CD4-positive, alpha-beta T cell (primary cell): ENCODE data around the gene AKAP7. TPM values are rescaled to one million over a fixed set of nuclear protein-coding genes. Genes with fewer than 3 reads are reported as not detected.

Experiments used
- ATAC-seq: fragments of 200-7000 bp; cut with Tn5 transposase; one replicate; pipeline ENCODE4 v1.10.0; 2022; ENCODE audit warnings: mild to moderate bottlenecking; ENCODE audit not compliant: poor library complexity
- CTCF ChIA-PET: fragments of 350-600 bp; sonication (Branson Sonifier 250); formaldehyde crosslinking; loops from one replicate; lab custom pipeline; 2021; ENCODE audit warnings: antibody characterized with exemption, inconsistent platforms; lab: Charles Lee
- POLR2A ChIA-PET: fragments of 350-600 bp; sonication (Branson Sonifier 250); formaldehyde crosslinking; loops from one replicate; lab custom pipeline; 2021; ENCODE audit warnings: antibody characterized with exemption, inconsistent platforms; lab: Charles Lee
- DNase-seq, 14 experiments: peaks; one replicate each; pipeline ENCODE4 v3.0.0-alpha.2; 2013 to 2020; ENCODE audit warnings: mixed read lengths in 2 of 14
- H3K27ac ChIP-seq, 2 donors: one replicate each; pipeline versions ENCODE4 v1.5.1 to v1.7.0; 2013; ENCODE audit warnings: low read length in 2 of 2, low read depth in 1 of 2, mild to moderate bottlenecking in 1 of 2
- H3K27me3 ChIP-seq, 2 experiments: 1 replicate in 1 of 2; 2 replicates in 1 of 2; pipeline versions ENCODE4 v1.6.1 to v1.7.0; 2013; ENCODE audit warnings: low read length in 2 of 2, control low read depth in 1 of 2, mild to moderate bottlenecking in 1 of 2, moderate library complexity in 1 of 2; ENCODE audit not compliant: insufficient read depth in 2 of 2, control insufficient read depth in 1 of 2
- H3K36me3 ChIP-seq: one replicate; pipeline ENCODE4 v1.6.1; 2013; ENCODE audit warnings: low read length, control low read depth; ENCODE audit not compliant: insufficient read depth
- H3K4me1 ChIP-seq: one replicate; pipeline ENCODE4 v1.6.1; 2013; ENCODE audit warnings: low read length, control low read depth; ENCODE audit not compliant: insufficient read depth
- H3K4me3 ChIP-seq: one replicate; pipeline ENCODE4 v1.5.1; 2013; ENCODE audit warnings: mild to moderate bottlenecking, low read length, moderate library complexity
- H3K9me3 ChIP-seq, 2 experiments: 1 replicate in 1 of 2; 2 replicates in 1 of 2; pipeline versions ENCODE4 v1.6.1 to v1.7.0; 2013; ENCODE audit warnings: low read length in 2 of 2, mild to moderate bottlenecking in 2 of 2, control low read depth in 1 of 2, moderate library complexity in 1 of 2; ENCODE audit not compliant: control insufficient read depth in 1 of 2, insufficient read depth in 1 of 2
- H3K27ac Mint-ChIP-seq: one replicate; pipeline ENCODE4 v1.8.0; 2020; ENCODE audit warnings: mixed read lengths
- H3K27me3 Mint-ChIP-seq: one replicate; pipeline ENCODE4 v1.8.0; 2021; ENCODE audit warnings: mixed read lengths
- H3K36me3 Mint-ChIP-seq: one replicate; pipeline ENCODE4 v1.8.0; 2021; ENCODE audit warnings: low read depth, mixed read lengths
- H3K4me1 Mint-ChIP-seq: one replicate; pipeline ENCODE4 v1.8.0; 2021; ENCODE audit warnings: low read depth, mixed read lengths
- H3K4me3 Mint-ChIP-seq: one replicate; pipeline ENCODE4 v1.8.0; 2020; ENCODE audit warnings: mild to moderate bottlenecking, mixed read lengths
- H3K9me3 Mint-ChIP-seq: one replicate; pipeline ENCODE4 v1.8.0; 2020; ENCODE audit warnings: mixed read lengths
- intact Hi-C, 2 experiments: fragments of 100-400 bp; cut with DNase I in 1 of 2; cut with micrococcal nuclease in 1 of 2; formaldehyde crosslinking; loops; one replicate each; pipeline versions ENCODE4 v1.15.1 to v1.9.0; 2023 to 2025; cut with DNase I, micrococcal nuclease
- total RNA-seq, 174 experiments: library from RNA in 2 of 174; stranded (reverse) in 2 of 174; gene quantifications; one replicate each; pipeline ENCODE4 v1.2.3 and lab custom pipeline; 2021 to 2026
- TF ChIP-seq, protein P1 (sequence below): fragments of 200-600 bp; IDR thresholded peaks from one replicate; pipeline ENCODE4 v1.8.0; 2022; ENCODE audit warnings: antibody characterized with exemption, mild to moderate bottlenecking

Gene AKAP7
- total RNA-seq, 2 experiments from 2014 or later: 9.1 to 12.2 TPM

DNA sequence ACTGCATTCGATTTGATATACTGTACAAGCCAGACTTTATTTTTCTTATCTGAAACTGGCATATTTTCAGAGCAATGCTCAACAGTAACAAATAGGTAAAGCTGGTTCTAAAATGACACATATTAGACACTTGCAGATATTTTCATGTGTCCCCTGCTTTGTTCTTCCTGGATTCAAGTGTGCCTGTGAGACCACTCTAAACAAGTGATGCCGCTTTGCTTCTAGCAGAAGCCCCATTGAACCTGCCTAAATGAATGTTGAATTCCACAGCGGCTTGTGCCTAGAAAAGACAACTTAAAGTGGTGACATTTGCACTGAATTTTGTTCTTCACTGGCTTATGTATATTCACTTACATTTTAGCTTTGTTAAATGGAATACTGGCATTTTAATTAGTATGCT lies 115.7 kb downstream of the AKAP7 start:
- Mint-ChIP-seq H3K27ac (peak overlapping the region; percentile 43), H3K4me1 (peaks cover 66% of the 10 kb centered on the region), H3K36me3 (peaks cover 11% of the 10 kb centered on the region), H3K27me3 (no peaks in the 10 kb centered on the region), H3K4me3 (peak overlapping the region; percentile 76), H3K9me3 (no peaks in the 10 kb centered on the region)
- DNase-seq (no peak), ATAC-seq (no peak)
- Histone ChIP-seq H3K27ac (no peak overlapping the region), H3K36me3 (no peaks in the 10 kb centered on the region), H3K9me3 (no peaks in the 10 kb centered on the region), H3K27me3 (no peaks in the 10 kb centered on the region), H3K4me1 (no peaks in the 10 kb centered on the region), H3K4me3 (no peak overlapping the region)
- POLR2A ChIA-PET: interaction anchor here (1.2 to 2.3 kb wide), 5 partner anchors 10 to 283 kb away, joined by 3 to 19 read pairs (median 3); no protein-coding TSS in a partner anchor
- CTCF ChIA-PET: no interaction called here
- intact Hi-C loops: loop anchor here in 1 of 2 experiments (10.0 kb wide), 1 partner anchor 46 kb away; no protein-coding TSS in a partner anchor
- TF ChIP-seq, protein P1, sequence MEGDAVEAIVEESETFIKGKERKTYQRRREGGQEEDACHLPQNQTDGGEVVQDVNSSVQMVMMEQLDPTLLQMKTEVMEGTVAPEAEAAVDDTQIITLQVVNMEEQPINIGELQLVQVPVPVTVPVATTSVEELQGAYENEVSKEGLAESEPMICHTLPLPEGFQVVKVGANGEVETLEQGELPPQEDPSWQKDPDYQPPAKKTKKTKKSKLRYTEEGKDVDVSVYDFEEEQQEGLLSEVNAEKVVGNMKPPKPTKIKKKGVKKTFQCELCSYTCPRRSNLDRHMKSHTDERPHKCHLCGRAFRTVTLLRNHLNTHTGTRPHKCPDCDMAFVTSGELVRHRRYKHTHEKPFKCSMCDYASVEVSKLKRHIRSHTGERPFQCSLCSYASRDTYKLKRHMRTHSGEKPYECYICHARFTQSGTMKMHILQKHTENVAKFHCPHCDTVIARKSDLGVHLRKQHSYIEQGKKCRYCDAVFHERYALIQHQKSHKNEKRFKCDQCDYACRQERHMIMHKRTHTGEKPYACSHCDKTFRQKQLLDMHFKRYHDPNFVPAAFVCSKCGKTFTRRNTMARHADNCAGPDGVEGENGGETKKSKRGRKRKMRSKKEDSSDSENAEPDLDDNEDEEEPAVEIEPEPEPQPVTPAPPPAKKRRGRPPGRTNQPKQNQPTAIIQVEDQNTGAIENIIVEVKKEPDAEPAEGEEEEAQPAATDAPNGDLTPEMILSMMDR: no peak

DNA sequence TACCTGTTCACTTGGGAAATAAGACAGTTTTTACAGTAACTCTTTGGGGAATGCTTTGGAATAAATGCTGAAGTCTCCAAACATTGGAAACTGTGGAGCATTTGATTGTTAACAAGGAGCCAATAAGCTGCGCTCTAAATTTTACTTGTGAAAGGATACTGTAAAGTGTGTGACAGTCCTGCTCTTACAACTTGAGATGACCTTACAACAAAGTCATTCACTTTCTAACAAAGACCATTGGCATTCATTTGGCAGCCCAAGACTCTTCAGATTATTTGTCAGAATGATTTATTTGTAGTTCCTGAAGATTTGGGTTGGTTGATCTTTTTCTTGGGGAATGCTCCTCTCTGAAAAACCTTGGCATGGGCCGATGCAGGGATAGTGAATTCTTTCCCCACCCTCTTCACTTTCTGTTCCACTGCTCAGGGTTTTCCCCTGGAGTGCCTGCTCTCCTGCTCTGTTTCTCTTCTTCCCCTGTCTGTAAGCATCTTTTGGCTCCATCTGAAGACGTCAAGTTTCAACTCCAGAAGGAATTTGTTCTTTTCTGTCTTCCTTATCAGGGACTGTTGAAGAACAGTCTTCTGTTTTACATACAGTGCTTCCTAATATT lies 116.4 kb downstream of the AKAP7 start:
- H3K36me3 ChIP-seq: no peaks in the 10 kb centered on the region
- Mint-ChIP-seq H3K4me3 (peak overlapping the region; percentile 76), H3K27ac (peak overlapping the region; percentile 43), H3K27me3 (no peaks in the 10 kb centered on the region), H3K4me1 (peaks cover 66% of the 10 kb centered on the region), H3K9me3 (no peaks in the 10 kb centered on the region), H3K36me3 (peaks cover 11% of the 10 kb centered on the region)
- H3K4me3 ChIP-seq: no peak overlapping the region
- ChIA-PET POLR2A (interaction anchor here (2.1 to 2.3 kb wide), 2 partner anchors 30 to 53 kb away, joined by 14 to 19 read pairs; no protein-coding TSS in a partner anchor), CTCF (no interaction called here)
- no peaks in the 10 kb centered on the region for H3K9me3 ChIP-seq
- TF ChIP-seq, protein P1: no peak
- no peak for DNase-seq
- no peaks in the 10 kb centered on the region for H3K4me1 ChIP-seq
- H3K27me3 ChIP-seq: no peaks in the 10 kb centered on the region
- no peak for ATAC-seq
- H3K27ac ChIP-seq: no peak overlapping the region
- intact Hi-C loops: loop anchor here in 1 of 2 experiments (10.0 kb wide), 1 partner anchor 47 kb away; no protein-coding TSS in a partner anchor

DNA sequence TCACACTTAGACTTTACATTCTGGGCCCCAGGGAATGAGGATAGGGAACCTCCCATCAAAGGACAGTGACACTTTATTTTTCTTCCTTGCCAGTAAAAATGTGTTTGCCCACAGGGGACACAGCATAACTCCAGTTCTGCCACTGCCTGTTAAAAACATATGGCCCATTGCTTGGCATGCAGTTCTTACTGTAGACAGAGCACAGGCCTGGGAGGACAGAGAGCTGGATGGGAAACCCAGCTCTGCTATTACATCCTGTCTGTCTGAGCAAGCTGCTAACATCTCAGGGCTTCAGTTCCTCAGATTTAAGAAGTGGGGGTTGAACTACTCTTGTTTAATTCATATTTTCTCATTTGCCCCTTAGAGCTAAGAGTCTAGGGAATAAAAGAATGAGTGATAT lies 120.2 kb downstream of the AKAP7 start:
- Histone ChIP-seq H3K4me1 (no peaks in the 10 kb centered on the region), H3K9me3 (no peaks in the 10 kb centered on the region), H3K27ac (no peak overlapping the region), H3K36me3 (no peaks in the 10 kb centered on the region), H3K4me3 (no peak overlapping the region), H3K27me3 (no peaks in the 10 kb centered on the region)
- TF ChIP-seq, protein P1: no peak
- peak overlapping the region; percentile 59 for H3K27ac Mint-ChIP-seq
- peaks cover 71% of the 10 kb centered on the region for H3K4me1 Mint-ChIP-seq
- H3K9me3 Mint-ChIP-seq: no peaks in the 10 kb centered on the region
- ChIA-PET POLR2A (interaction anchor here (1.3 to 1.7 kb wide), 3 partner anchors 9 to 56 kb away, joined by 3 to 6 read pairs (median 5); no protein-coding TSS in a partner anchor), CTCF (no interaction called here)
- H3K4me3 Mint-ChIP-seq: peak overlapping the region; percentile 16
- no peaks in the 10 kb centered on the region for H3K27me3 Mint-ChIP-seq
- H3K36me3 Mint-ChIP-seq: peaks cover 40% of the 10 kb centered on the region
- intact Hi-C loops: loop anchor here in 1 of 2 experiments (10.0 kb wide), 1 partner anchor 51 kb away; no protein-coding TSS in a partner anchor
- DNase-seq (peak in 2 of 14 experiments; percentile 8 to 17), ATAC-seq (peak; percentile 89)
